Adrenal gland (tissue), 5 donors: ENCODE measurements around the gene FZR1.

Source experiments
- CTCF ChIP-seq, 6 experiments: fragments of 450-650 bp in 4 of 6; fragments of 200-600 bp in 2 of 6; sonication (generic) in 1 of 6; IDR thresholded peaks; 1 replicate in 5 of 6; 2 replicates in 1 of 6; pipeline versions ENCODE4 v1.5.1 to v1.8.0; 2016 to 2021; ENCODE audit warnings: antibody characterized with exemption in 6 of 6, mild to moderate bottlenecking in 2 of 6, moderate library complexity in 1 of 6
- POLR2A ChIP-seq, 2 donors: fragments of 450-650 bp; IDR thresholded peaks; one replicate each; pipeline ENCODE4 v1.6.1; 2017; ENCODE audit warnings: antibody characterized with exemption in 2 of 2, mild to moderate bottlenecking in 2 of 2, moderate library complexity in 1 of 2
- donor health status: DM: no; HTN: no; CAD: no.

- TF ChIP-seq POLR2A (IDR thresholded peaks at IDR 0.05) (no peak), CTCF (IDR thresholded peaks at IDR 0.05) (no peak)
Observed at GRCh38 chr19:3545669-3546034, 39.5 kb downstream of the FZR1 start.
